ENCODE measurements around the gene C1orf226. TPM values are rescaled to one million over a fixed set of nuclear protein-coding genes. Genes with fewer than 3 reads are reported as not detected.

The C1orf226 gene
- total and polyA plus RNA-seq, 5 donors from 2014 or later: 0.10 to 0.14 TPM; not detected in 3

DNA sequence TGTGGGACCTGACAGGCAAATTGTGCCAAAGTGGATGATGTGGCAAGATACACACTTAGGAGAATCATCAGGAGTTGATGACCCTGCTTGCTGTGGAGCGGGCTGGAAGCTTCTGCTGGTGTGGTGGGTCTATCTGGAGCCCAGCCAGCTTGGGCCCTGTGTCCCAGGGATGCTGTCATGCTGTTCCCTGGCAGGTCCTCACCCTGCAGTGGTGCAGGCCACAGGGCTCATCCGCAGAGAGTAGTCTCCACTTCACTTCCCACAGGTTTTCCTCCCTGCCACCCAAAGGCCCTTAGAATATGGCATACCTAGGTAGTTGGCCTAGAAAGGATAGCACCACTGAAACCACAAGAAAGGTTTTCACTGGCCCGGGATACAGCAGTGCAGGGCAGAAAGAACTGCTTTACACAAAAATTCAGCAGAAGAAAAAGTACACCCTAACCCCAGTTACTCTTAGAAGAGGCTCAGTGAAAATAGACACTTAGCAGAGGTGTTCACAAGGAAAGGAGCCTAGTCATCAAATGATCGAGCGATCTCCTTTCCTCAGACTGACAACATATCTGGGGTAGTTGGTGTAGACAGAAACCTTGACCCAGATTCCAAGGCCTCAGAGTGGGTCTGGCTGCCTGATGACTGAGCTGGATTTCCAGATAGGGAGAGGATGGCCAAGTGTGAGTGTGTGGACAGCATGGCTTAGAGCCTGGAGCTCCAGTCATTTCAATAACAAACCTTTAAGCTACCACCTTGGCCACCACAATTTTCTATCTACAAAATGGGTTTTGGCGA lies 1.3 kb upstream of the C1orf226 start:
- no peaks in the 10 kb centered on the region for H3K27me3 Mint-ChIP-seq
- no peaks in the 10 kb centered on the region for H3K9me3 Mint-ChIP-seq
- Histone ChIP-seq H3K9me3 (ENCODE audit: control insufficient read depth in 2 of 2, low read length in 2 of 2) (no peaks in the 10 kb centered on the region), H3K4me3 (ENCODE audit: low read depth, low read length) (no peak overlapping the region), H3K27me3 (ENCODE audit: control insufficient read depth, insufficient read depth, low read length) (no peaks in the 10 kb centered on the region), H3K4me1 (ENCODE audit: control insufficient read depth, insufficient read depth, low read length, poor library complexity, severe bottlenecking) (no peaks in the 10 kb centered on the region), H3K36me3 (ENCODE audit: control insufficient read depth, insufficient read depth, low read length) (no peaks in the 10 kb centered on the region), H3K27ac (ENCODE audit: insufficient read depth, low read length, poor library complexity, severe bottlenecking) (no peak overlapping the region)
- no peak overlapping the region for H3K27ac Mint-ChIP-seq
- ATAC-seq (ENCODE audit: low read depth in 2 of 2): no peak
- H3K4me3 Mint-ChIP-seq: no peak overlapping the region
- H3K36me3 Mint-ChIP-seq: no peaks in the 10 kb centered on the region
- DNase-seq: no peak
- no peaks in the 10 kb centered on the region for H3K4me1 Mint-ChIP-seq

DNA sequence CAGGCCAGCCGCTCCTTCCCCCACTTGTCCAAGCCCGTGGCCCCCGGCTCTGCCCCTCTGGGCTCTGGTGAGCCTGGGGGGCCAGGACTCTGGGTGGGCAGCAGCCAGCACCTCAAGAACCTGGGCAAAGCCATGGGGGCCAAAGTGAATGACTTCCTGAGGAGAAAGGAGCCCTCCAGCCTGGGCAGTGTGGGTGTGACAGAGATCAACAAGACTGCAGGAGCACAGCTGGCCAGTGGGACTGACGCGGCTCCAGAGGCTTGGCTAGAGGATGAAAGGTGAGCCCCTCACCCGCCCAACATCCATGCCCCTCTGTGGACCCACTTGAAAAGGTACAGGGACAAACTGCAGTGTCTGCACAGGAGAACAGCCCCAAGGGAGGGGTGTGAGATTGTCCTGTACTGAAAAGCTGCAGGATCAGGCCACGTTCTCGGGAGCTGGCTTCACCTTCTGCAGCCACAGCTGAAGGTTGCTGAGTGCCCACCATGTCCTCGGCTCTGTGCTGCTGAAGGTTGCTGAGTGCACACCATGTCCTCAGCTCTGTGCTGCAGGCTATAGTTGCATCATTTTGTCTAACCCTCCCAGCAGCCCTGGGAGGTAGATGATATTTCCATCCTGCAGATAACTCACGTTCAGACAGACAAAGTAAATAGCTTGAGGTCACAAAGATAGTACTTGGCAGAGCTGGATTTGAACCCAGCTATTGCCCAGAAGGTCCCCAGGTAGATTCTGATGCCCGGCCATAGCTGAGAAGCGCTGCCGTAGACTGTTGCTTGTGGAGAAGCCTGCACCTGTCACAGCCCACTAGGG lies 618 bp downstream of the C1orf226 start:
- Histone ChIP-seq H3K27me3 (ENCODE audit: control insufficient read depth, insufficient read depth, low read length) (no peaks in the 10 kb centered on the region), H3K9me3 (ENCODE audit: control insufficient read depth in 2 of 2, low read length in 2 of 2) (no peaks in the 10 kb centered on the region), H3K27ac (ENCODE audit: insufficient read depth, low read length, poor library complexity, severe bottlenecking) (no peak overlapping the region), H3K4me1 (ENCODE audit: control insufficient read depth, insufficient read depth, low read length, poor library complexity, severe bottlenecking) (no peaks in the 10 kb centered on the region), H3K36me3 (ENCODE audit: control insufficient read depth, insufficient read depth, low read length) (no peaks in the 10 kb centered on the region), H3K4me3 (ENCODE audit: low read depth, low read length) (no peak overlapping the region)
- H3K4me1 Mint-ChIP-seq: no peaks in the 10 kb centered on the region
- H3K36me3 Mint-ChIP-seq: no peaks in the 10 kb centered on the region
- H3K4me3 Mint-ChIP-seq: no peak overlapping the region
- no peaks in the 10 kb centered on the region for H3K9me3 Mint-ChIP-seq
- no peak overlapping the region for H3K27ac Mint-ChIP-seq
- ATAC-seq (ENCODE audit: low read depth in 2 of 2): no peak
- no peak for DNase-seq
- H3K27me3 Mint-ChIP-seq: no peaks in the 10 kb centered on the region

DNA sequence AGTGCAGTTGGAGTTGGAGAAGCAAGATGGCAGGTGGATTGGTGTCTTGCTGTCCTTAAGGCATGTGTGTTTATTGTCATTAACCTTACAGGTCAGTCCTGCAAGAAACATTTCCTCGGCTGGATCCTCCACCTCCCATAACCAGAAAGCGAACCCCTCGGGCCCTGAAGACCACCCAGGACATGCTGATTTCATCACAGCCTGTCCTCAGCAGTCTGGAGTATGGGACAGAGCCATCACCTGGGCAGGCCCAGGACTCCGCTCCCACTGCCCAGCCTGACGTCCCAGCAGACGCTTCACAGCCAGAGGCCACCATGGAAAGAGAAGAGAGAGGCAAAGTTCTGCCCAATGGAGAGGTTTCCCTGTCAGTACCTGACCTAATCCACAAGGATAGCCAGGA lies 1.6 kb downstream of the C1orf226 start:
- Mint-ChIP-seq H3K36me3 (no peaks in the 10 kb centered on the region), H3K27me3 (no peaks in the 10 kb centered on the region), H3K4me1 (no peaks in the 10 kb centered on the region), H3K27ac (no peak overlapping the region), H3K9me3 (no peaks in the 10 kb centered on the region), H3K4me3 (no peak overlapping the region)
- no peak for DNase-seq
- ATAC-seq (ENCODE audit: low read depth in 2 of 2): no peak
- H3K4me3 ChIP-seq (ENCODE audit: low read depth, low read length): no peak overlapping the region
- no peaks in the 10 kb centered on the region for H3K9me3 ChIP-seq (ENCODE audit: control insufficient read depth in 2 of 2, low read length in 2 of 2)
- H3K4me1 ChIP-seq (ENCODE audit: control insufficient read depth, insufficient read depth, low read length, poor library complexity, severe bottlenecking): no peaks in the 10 kb centered on the region
- H3K36me3 ChIP-seq (ENCODE audit: control insufficient read depth, insufficient read depth, low read length): no peaks in the 10 kb centered on the region
- H3K27ac ChIP-seq (ENCODE audit: insufficient read depth, low read length, poor library complexity, severe bottlenecking): no peak overlapping the region
- H3K27me3 ChIP-seq (ENCODE audit: control insufficient read depth, insufficient read depth, low read length): no peaks in the 10 kb centered on the region

DNA sequence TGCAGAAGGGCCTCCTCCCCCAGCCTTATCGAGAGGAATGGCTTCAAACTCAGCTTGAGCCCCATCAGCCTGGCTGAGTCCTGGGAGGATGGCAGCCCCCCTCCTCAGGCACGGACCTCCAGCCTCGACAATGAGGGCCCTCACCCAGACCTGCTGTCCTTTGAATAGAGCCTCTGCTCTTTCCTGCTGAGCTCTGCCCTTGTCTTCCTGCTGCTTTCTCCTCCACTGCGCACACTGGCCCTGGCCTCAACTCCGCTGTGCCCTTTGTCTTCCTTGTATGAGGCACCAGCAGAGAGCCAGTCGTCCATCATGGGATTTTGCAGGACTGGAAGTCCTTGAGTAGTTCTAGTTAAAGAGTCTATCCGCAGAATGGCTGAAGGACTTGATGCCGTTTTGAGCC lies 2.0 kb downstream of the C1orf226 start:
- Histone ChIP-seq H3K27me3 (ENCODE audit: control insufficient read depth, insufficient read depth, low read length) (no peaks in the 10 kb centered on the region), H3K9me3 (ENCODE audit: control insufficient read depth in 2 of 2, low read length in 2 of 2) (no peaks in the 10 kb centered on the region), H3K4me1 (ENCODE audit: control insufficient read depth, insufficient read depth, low read length, poor library complexity, severe bottlenecking) (no peaks in the 10 kb centered on the region), H3K27ac (ENCODE audit: insufficient read depth, low read length, poor library complexity, severe bottlenecking) (no peak overlapping the region), H3K36me3 (ENCODE audit: control insufficient read depth, insufficient read depth, low read length) (no peaks in the 10 kb centered on the region), H3K4me3 (ENCODE audit: low read depth, low read length) (no peak overlapping the region)
- H3K27me3 Mint-ChIP-seq: no peaks in the 10 kb centered on the region
- no peak for ATAC-seq (ENCODE audit: low read depth in 2 of 2)
- no peak overlapping the region for H3K27ac Mint-ChIP-seq
- H3K4me1 Mint-ChIP-seq: no peaks in the 10 kb centered on the region
- no peaks in the 10 kb centered on the region for H3K9me3 Mint-ChIP-seq
- H3K36me3 Mint-ChIP-seq: no peaks in the 10 kb centered on the region
- no peak for DNase-seq
- H3K4me3 Mint-ChIP-seq: no peak overlapping the region

DNA sequence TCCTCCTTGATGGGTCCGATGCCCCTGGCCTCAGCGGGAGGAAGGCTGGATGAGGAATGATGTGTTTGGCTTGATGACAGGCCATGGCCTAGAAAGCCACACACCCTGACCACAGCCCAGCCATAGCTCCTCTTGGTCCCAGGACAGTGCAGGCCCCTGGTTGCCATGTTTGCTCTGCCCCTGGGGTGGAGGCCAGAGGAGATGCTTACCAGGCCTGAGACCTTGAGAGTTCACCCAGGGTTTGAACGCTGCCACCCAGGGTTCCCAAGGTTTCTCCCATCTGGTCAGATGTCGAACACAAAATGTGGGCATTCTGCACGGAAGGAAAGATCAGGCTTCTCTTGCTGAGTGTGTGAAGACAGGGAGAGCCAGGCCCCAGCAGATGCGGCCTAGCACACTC lies 2.6 kb downstream of the C1orf226 start:
- peaks cover 3% of the 10 kb centered on the region for H3K27me3 Mint-ChIP-seq

DNA sequence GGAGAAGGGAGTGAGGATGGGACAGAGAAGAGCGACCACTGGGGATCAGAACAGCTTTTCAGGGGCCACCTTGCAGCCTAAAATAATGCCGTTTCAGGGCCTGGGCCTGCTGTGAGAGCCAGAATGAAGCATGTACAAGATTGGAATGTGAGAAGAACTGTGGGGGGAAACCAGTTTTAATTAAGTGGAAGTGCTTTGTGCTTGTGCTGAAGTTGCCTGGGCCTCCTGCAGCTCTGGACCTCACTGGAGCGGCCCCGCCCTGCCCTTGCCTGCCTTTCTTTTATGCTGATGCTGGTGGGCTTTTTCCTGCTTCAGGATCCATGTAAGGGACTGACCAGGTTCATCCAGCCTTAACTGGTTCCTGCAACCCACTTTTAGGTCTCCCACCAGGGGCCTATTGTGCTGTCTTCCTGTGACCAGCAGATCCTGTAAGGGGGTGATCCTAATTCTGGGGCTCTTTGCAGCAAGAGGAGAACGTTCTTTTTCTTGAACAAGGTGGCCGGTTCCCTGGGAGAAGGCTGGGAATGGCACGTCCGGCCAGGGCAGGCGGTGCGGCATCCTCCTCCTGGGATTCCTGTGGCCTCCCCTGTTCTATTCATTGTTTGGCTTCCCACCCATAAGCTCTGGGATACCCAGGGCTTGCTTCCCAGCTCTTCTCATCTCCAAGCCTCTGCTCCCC lies 3.2 kb downstream of the C1orf226 start:
- Histone ChIP-seq H3K36me3 (ENCODE audit: control insufficient read depth, insufficient read depth, low read length) (no peaks in the 10 kb centered on the region), H3K4me3 (ENCODE audit: low read depth, low read length) (no peak overlapping the region), H3K27ac (ENCODE audit: insufficient read depth, low read length, poor library complexity, severe bottlenecking) (no peak overlapping the region), H3K9me3 (ENCODE audit: control insufficient read depth in 2 of 2, low read length in 2 of 2) (no peaks in the 10 kb centered on the region), H3K4me1 (ENCODE audit: control insufficient read depth, insufficient read depth, low read length, poor library complexity, severe bottlenecking) (no peaks in the 10 kb centered on the region), H3K27me3 (ENCODE audit: control insufficient read depth, insufficient read depth, low read length) (no peaks in the 10 kb centered on the region)
- H3K4me3 Mint-ChIP-seq: no peak overlapping the region
- ATAC-seq (ENCODE audit: low read depth in 2 of 2): no peak
- H3K36me3 Mint-ChIP-seq: no peaks in the 10 kb centered on the region
- H3K9me3 Mint-ChIP-seq: no peaks in the 10 kb centered on the region
- peaks cover 6% of the 10 kb centered on the region for H3K27me3 Mint-ChIP-seq
- no peak overlapping the region for H3K27ac Mint-ChIP-seq
- no peaks in the 10 kb centered on the region for H3K4me1 Mint-ChIP-seq
- no peak for DNase-seq

More for the DNA sequence above, 2.6 kb downstream of the C1orf226 start:
- no peak overlapping the region for H3K27ac Mint-ChIP-seq
- H3K27me3 ChIP-seq (ENCODE audit: control insufficient read depth, insufficient read depth, low read length): no peaks in the 10 kb centered on the region
- no peak for DNase-seq
- H3K4me3 Mint-ChIP-seq: no peak overlapping the region
- no peaks in the 10 kb centered on the region for H3K9me3 ChIP-seq (ENCODE audit: control insufficient read depth in 2 of 2, low read length in 2 of 2)
- no peaks in the 10 kb centered on the region for H3K36me3 ChIP-seq (ENCODE audit: control insufficient read depth, insufficient read depth, low read length)
- no peak for ATAC-seq (ENCODE audit: low read depth in 2 of 2)
- H3K9me3 Mint-ChIP-seq: no peaks in the 10 kb centered on the region
- no peaks in the 10 kb centered on the region for H3K4me1 ChIP-seq (ENCODE audit: control insufficient read depth, insufficient read depth, low read length, poor library complexity, severe bottlenecking)
- H3K27ac ChIP-seq (ENCODE audit: insufficient read depth, low read length, poor library complexity, severe bottlenecking): no peak overlapping the region
- H3K4me1 Mint-ChIP-seq: no peaks in the 10 kb centered on the region
- H3K4me3 ChIP-seq (ENCODE audit: low read depth, low read length): no peak overlapping the region
- H3K36me3 Mint-ChIP-seq: no peaks in the 10 kb centered on the region

DNA sequence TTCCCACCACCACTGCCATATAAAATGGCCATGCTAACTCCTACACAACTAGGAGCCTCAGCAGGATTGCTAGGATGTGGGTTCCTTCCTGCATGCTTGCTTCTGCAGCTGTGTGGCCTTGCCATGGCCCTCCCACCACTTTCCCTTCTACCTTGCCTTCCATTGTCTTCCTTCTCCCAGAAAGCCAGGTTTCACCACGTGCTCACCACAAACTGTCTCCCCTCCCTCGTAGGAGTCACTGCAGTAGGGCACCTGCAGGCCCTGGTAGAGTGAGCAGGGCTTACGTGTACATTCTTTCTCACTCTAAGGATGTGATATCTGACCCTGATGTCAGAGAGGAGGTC lies 3.7 kb downstream of the C1orf226 start:
- Mint-ChIP-seq H3K27me3 (peaks cover 6% of the 10 kb centered on the region), H3K27ac (no peak overlapping the region), H3K4me3 (no peak overlapping the region), H3K4me1 (no peaks in the 10 kb centered on the region), H3K9me3 (no peaks in the 10 kb centered on the region), H3K36me3 (no peaks in the 10 kb centered on the region)
- Histone ChIP-seq H3K9me3 (ENCODE audit: control insufficient read depth in 2 of 2, low read length in 2 of 2) (no peaks in the 10 kb centered on the region), H3K36me3 (ENCODE audit: control insufficient read depth, insufficient read depth, low read length) (no peaks in the 10 kb centered on the region), H3K27me3 (ENCODE audit: control insufficient read depth, insufficient read depth, low read length) (no peaks in the 10 kb centered on the region), H3K4me3 (ENCODE audit: low read depth, low read length) (no peak overlapping the region), H3K27ac (ENCODE audit: insufficient read depth, low read length, poor library complexity, severe bottlenecking) (no peak overlapping the region), H3K4me1 (ENCODE audit: control insufficient read depth, insufficient read depth, low read length, poor library complexity, severe bottlenecking) (no peaks in the 10 kb centered on the region)
- DNase-seq (no peak), ATAC-seq (ENCODE audit: low read depth in 2 of 2) (no peak)
